ENCODE data around the gene KCND2. TPM values are rescaled to one million over a fixed set of nuclear protein-coding genes. Genes with fewer than 3 reads are reported as not detected.

Gene KCND2
- total RNA-seq, 2 donors from 2014 or later = 0.08 to 0.17 TPM

- no peak for DNase-seq
- H3K36me3 ChIP-seq = no peaks in the 10 kb centered on the region
- intact Hi-C loops (cut with DNase I) = no loop called here
These were observed 309.9 kb downstream of the KCND2 start for GRCh38 chr7:120582916-120583315.

DNA sequence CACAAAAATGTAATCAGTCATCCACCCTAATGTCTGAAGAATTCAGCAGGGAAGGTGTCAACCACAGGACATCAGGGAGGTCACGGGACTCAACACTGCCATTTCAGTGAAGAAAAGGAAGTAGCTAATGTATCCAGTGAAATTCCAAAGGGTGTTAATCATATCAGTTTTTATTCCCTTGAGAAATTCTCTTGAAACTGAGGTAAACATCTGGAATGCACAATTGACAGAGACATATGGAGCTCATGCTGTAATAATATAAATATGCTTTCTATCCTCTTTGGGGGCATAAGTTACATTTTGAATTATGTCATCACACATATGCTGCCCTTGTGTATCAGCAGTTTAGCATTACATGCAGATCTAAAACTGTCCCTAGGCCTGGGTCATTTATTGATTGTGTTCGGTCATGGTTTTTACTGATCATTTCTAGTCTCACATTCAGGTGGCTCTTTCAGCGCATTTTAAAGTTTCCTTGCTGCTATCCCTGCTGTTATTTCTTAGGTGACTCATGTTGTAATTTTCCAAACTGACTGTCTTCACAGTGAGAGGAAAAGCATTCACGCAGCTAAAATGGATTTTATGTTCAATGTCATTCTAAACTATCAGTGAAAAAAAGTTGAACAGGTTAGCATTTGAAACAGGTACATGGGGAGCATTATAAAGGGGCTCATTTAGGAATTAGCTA lies 311.1 kb downstream of the KCND2 start:
- H3K9ac ChIP-seq (ENCODE audit: low read depth in 2 of 2, low read length in 2 of 2) = no peak overlapping the region
- TF ChIP-seq, protein P1, sequence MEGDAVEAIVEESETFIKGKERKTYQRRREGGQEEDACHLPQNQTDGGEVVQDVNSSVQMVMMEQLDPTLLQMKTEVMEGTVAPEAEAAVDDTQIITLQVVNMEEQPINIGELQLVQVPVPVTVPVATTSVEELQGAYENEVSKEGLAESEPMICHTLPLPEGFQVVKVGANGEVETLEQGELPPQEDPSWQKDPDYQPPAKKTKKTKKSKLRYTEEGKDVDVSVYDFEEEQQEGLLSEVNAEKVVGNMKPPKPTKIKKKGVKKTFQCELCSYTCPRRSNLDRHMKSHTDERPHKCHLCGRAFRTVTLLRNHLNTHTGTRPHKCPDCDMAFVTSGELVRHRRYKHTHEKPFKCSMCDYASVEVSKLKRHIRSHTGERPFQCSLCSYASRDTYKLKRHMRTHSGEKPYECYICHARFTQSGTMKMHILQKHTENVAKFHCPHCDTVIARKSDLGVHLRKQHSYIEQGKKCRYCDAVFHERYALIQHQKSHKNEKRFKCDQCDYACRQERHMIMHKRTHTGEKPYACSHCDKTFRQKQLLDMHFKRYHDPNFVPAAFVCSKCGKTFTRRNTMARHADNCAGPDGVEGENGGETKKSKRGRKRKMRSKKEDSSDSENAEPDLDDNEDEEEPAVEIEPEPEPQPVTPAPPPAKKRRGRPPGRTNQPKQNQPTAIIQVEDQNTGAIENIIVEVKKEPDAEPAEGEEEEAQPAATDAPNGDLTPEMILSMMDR (IDR thresholded peaks at IDR 0.05) = no peak
- no peaks in the 10 kb centered on the region for H3K36me3 ChIP-seq
- no peaks in the 10 kb centered on the region for H3K4me1 ChIP-seq
- no peak overlapping the region for H3K27ac ChIP-seq
- H3K4me3 ChIP-seq = no peak overlapping the region
- DNase-seq = no peak
- H3K9me3 ChIP-seq = no peaks in the 10 kb centered on the region
- intact Hi-C loops (cut with DNase I) = no loop called here
- no peaks in the 10 kb centered on the region for H3K27me3 ChIP-seq

More at GRCh38 chr7:120582916-120583315, 309.9 kb downstream of the KCND2 start:
- Histone ChIP-seq H3K27me3 (no peaks in the 10 kb centered on the region), H3K9ac (ENCODE audit: low read depth in 2 of 2, low read length in 2 of 2) (no peak overlapping the region), H3K4me1 (no peaks in the 10 kb centered on the region), H3K4me3 (no peak overlapping the region), H3K27ac (no peak overlapping the region), H3K9me3 (no peaks in the 10 kb centered on the region)
- TF ChIP-seq, protein P1 (IDR thresholded peaks at IDR 0.05) = no peak

- Histone ChIP-seq H3K4me3 (no peak overlapping the region), H3K27me3 (no peaks in the 10 kb centered on the region), H3K4me1 (no peaks in the 10 kb centered on the region), H3K36me3 (no peaks in the 10 kb centered on the region), H3K9ac (ENCODE audit: low read depth in 2 of 2, low read length in 2 of 2) (no peak overlapping the region), H3K9me3 (no peaks in the 10 kb centered on the region), H3K27ac (no peak overlapping the region)
- intact Hi-C loops (cut with DNase I) = no loop called here
- TF ChIP-seq, protein P1 (IDR thresholded peaks at IDR 0.05) = no peak
- no peak for DNase-seq
These were observed 313.6 kb downstream of the KCND2 start for GRCh38 chr7:120586571-120586970.

DNA sequence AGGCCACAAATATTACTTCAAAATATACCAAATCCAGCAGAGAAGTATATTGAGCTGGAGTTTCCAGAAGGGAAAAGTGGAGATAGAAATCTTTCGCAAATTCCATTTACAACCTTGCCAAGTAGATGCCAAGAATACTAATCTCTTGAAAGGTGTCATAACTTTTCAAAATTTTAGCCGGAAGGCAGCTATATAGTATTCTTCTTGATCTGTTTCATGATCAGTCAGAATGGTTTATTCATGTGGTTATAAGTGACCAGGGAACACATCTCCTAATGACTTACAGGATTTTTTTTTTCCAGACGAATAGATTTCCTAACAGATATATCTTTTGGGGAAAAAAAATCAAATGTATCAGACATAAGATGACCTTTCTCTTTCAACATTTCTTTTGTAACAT lies 314.3 kb downstream of the KCND2 start:
- intact Hi-C loops (cut with DNase I) = no loop called here
- Histone ChIP-seq H3K36me3 (no peaks in the 10 kb centered on the region), H3K27me3 (no peaks in the 10 kb centered on the region), H3K4me3 (no peak overlapping the region), H3K27ac (no peak overlapping the region), H3K9ac (ENCODE audit: low read depth in 2 of 2, low read length in 2 of 2) (no peak overlapping the region), H3K9me3 (no peaks in the 10 kb centered on the region), H3K4me1 (no peaks in the 10 kb centered on the region)
- TF ChIP-seq, protein P1 (IDR thresholded peaks at IDR 0.05) = no peak
- DNase-seq = no peak

GRCh38 chr7:120588416-120588815 lies 315.4 kb downstream of the KCND2 start:
- Histone ChIP-seq H3K36me3 (no peaks in the 10 kb centered on the region), H3K4me3 (no peak overlapping the region), H3K9me3 (no peaks in the 10 kb centered on the region), H3K27me3 (no peaks in the 10 kb centered on the region), H3K4me1 (no peaks in the 10 kb centered on the region), H3K27ac (no peak overlapping the region), H3K9ac (ENCODE audit: low read depth in 2 of 2, low read length in 2 of 2) (no peak overlapping the region)
- TF ChIP-seq, protein P1 (IDR thresholded peaks at IDR 0.05) = no peak
- intact Hi-C loops (cut with DNase I) = no loop called here
- no peak for DNase-seq
